ENCODE measurements around the gene PREX1.

Gene PREX1

GRCh38 chr20:48802647-48803046 is 25.2 kb downstream of the PREX1 start:
- no peak for TF ChIP-seq ARNTL (CRISPR knock-in tag; IDR thresholded peaks at IDR 0.05; ENCODE audit: borderline replicate concordance, low read depth)
- no peak for TF ChIP-seq POU6F1 (CRISPR knock-in tag; IDR thresholded peaks at IDR 0.05; ENCODE audit: borderline replicate concordance, low read depth)
- no peak for TF ChIP-seq SNAI2 (CRISPR knock-in tag; IDR thresholded peaks at IDR 0.05)
- TF ChIP-seq GLIS3 (CRISPR knock-in tag; IDR thresholded peaks at IDR 0.05) = no peak
- TF ChIP-seq PPARA (CRISPR knock-in tag; IDR thresholded peaks at IDR 0.05; ENCODE audit: borderline replicate concordance) = no peak
- TF ChIP-seq ESRRG (CRISPR knock-in tag; IDR thresholded peaks at IDR 0.05) = no peak
- no peak for TF ChIP-seq CSDC2 (CRISPR knock-in tag; IDR thresholded peaks at IDR 0.05)
- ATAC-seq = no peak

- TF ChIP-seq ZFP3 (CRISPR knock-in tag; IDR thresholded peaks at IDR 0.05) = no peak
- TF ChIP-seq CSRNP3 (CRISPR knock-in tag; IDR thresholded peaks at IDR 0.05) = no peak
- TF ChIP-seq ZNF8 (CRISPR knock-in tag; IDR thresholded peaks at IDR 0.05) = no peak
- TF ChIP-seq ISL1 (CRISPR knock-in tag; IDR thresholded peaks at IDR 0.05) = no peak
- TF ChIP-seq BACH2 (CRISPR knock-in tag; IDR thresholded peaks at IDR 0.05; ENCODE audit: borderline replicate concordance) = no peak
- TF ChIP-seq SNAI2 (CRISPR knock-in tag; IDR thresholded peaks at IDR 0.05) = no peak
- ATAC-seq = no peak
Measured at GRCh38 chr20:48802216-48802615, 25.6 kb downstream of the PREX1 start.

GRCh38 chr20:48801197-48801596 is 26.6 kb downstream of the PREX1 start:
- no peak for ATAC-seq
- no peak for TF ChIP-seq GLIS3 (CRISPR knock-in tag; IDR thresholded peaks at IDR 0.05)
- no peak for TF ChIP-seq OSR1 (CRISPR knock-in tag; IDR thresholded peaks at IDR 0.05)
- TF ChIP-seq TSHZ2 (CRISPR knock-in tag; IDR thresholded peaks at IDR 0.05) = no peak
- no peak for TF ChIP-seq CREB5 (CRISPR knock-in tag; IDR thresholded peaks at IDR 0.05; ENCODE audit: low read depth)

- ATAC-seq = no peak
- no peak for TF ChIP-seq ISL1 (CRISPR knock-in tag; IDR thresholded peaks at IDR 0.05)
- TF ChIP-seq ZNF565 (CRISPR knock-in tag; conservative IDR thresholded peaks at IDR 0.05; ENCODE audit: low read depth) = no peak
- TF ChIP-seq ZNF8 (CRISPR knock-in tag; IDR thresholded peaks at IDR 0.05) = no peak
- TF ChIP-seq BACH2 (CRISPR knock-in tag; IDR thresholded peaks at IDR 0.05; ENCODE audit: borderline replicate concordance) = no peak
- TF ChIP-seq RARB (CRISPR knock-in tag; IDR thresholded peaks at IDR 0.05) = no peak
- no peak for TF ChIP-seq TCF4 (CRISPR knock-in tag; IDR thresholded peaks at IDR 0.05; ENCODE audit: borderline replicate concordance)
- TF ChIP-seq TOX (CRISPR knock-in tag; IDR thresholded peaks at IDR 0.05; ENCODE audit: borderline replicate concordance) = no peak
- TF ChIP-seq PPARA (CRISPR knock-in tag; IDR thresholded peaks at IDR 0.05; ENCODE audit: borderline replicate concordance) = no peak
- no peak for TF ChIP-seq ZFP30 (CRISPR knock-in tag; IDR thresholded peaks at IDR 0.05)
- TF ChIP-seq CSRNP3 (CRISPR knock-in tag; IDR thresholded peaks at IDR 0.05) = no peak
- TF ChIP-seq GLIS3 (CRISPR knock-in tag; IDR thresholded peaks at IDR 0.05) = no peak
- TF ChIP-seq ESRRG (CRISPR knock-in tag; IDR thresholded peaks at IDR 0.05) = no peak
- TF ChIP-seq CREB5 (CRISPR knock-in tag; IDR thresholded peaks at IDR 0.05; ENCODE audit: low read depth) = no peak
- no peak for TF ChIP-seq CSDC2 (CRISPR knock-in tag; IDR thresholded peaks at IDR 0.05)
- no peak for TF ChIP-seq ARNTL (CRISPR knock-in tag; IDR thresholded peaks at IDR 0.05; ENCODE audit: borderline replicate concordance, low read depth)
- no peak for TF ChIP-seq TSHZ2 (CRISPR knock-in tag; IDR thresholded peaks at IDR 0.05)
- TF ChIP-seq ZFP3 (CRISPR knock-in tag; IDR thresholded peaks at IDR 0.05) = no peak
Measured at GRCh38 chr20:48800177-48800576, 27.6 kb downstream of the PREX1 start.
